AG09319 (cell line): ENCODE data around the gene GREM2.

Experiments
- DNase-seq: peaks from one replicate; pipeline ENCODE4 v3.0.0-alpha.2; 2010; ENCODE audit warnings: low read depth; ENCODE audit errors: extremely low read depth
- CTCF ChIP-seq: IDR thresholded peaks from 2 replicates; pipeline ENCODE4 v1.5.1; 2011; ENCODE audit warnings: low read depth, mild to moderate bottlenecking, inconsistent platforms, low read length, moderate library complexity

GREM2 gene

GRCh38 chr1:240598216-240599001 lies 13.5 kb downstream of the GREM2 start:
- DNase-seq, result no peak
- TF ChIP-seq CTCF, result no peak

GRCh38 chr1:240597153-240597745 lies 14.7 kb downstream of the GREM2 start:
- DNase-seq, result no peak
- TF ChIP-seq CTCF, result no peak

- DNase-seq, result no peak
- TF ChIP-seq CTCF, result no peak
Observed at GRCh38 chr1:240595476-240595875, 16.5 kb downstream of the GREM2 start.

- no peak for DNase-seq
- TF ChIP-seq CTCF, result no peak
Observed at GRCh38 chr1:240591564-240591963, 20.4 kb downstream of the GREM2 start.

- DNase-seq, result no peak
- no peak for TF ChIP-seq CTCF
Observed at GRCh38 chr1:240591078-240591477, 20.9 kb downstream of the GREM2 start.

GRCh38 chr1:240589585-240590110 lies 22.3 kb downstream of the GREM2 start:
- no peak for TF ChIP-seq CTCF
- DNase-seq, result no peak

- DNase-seq, result no peak
- TF ChIP-seq CTCF, result no peak
Observed at GRCh38 chr1:240586006-240586405, 25.9 kb downstream of the GREM2 start.
